Osteoblast (primary cell): Measurements from ENCODE around the gene RPS6KA2. TPM values are rescaled to one million over a fixed set of nuclear protein-coding genes. Genes with fewer than 3 reads are reported as not detected.

Source experiments
- DNase-seq: peaks from one replicate; pipeline ENCODE4 v3.0.0; 2011; ENCODE audit warnings: low spot score, mixed read lengths; ENCODE audit not compliant: insufficient read length; ENCODE audit errors: missing footprints
- H2AFZ ChIP-seq: 2 replicates; pipeline ENCODE4 v1.6.0; 2011; ENCODE audit warnings: mild to moderate bottlenecking, low read length
- H3K27ac ChIP-seq: 2 replicates; pipeline ENCODE4 v1.5.1; 2011; ENCODE audit warnings: mild to moderate bottlenecking, low read depth, low read length, moderate library complexity
- H3K27me3 ChIP-seq: 2 replicates; pipeline ENCODE4 v1.6.0; 2012; ENCODE audit warnings: mild to moderate bottlenecking, control low read depth, inconsistent platforms, low read length, moderate library complexity; ENCODE audit not compliant: insufficient read depth
- H3K36me3 ChIP-seq: 2 replicates; pipeline ENCODE4 v1.5.1; 2011; ENCODE audit warnings: mild to moderate bottlenecking, low read length, control low read depth, moderate library complexity; ENCODE audit not compliant: insufficient read depth
- H3K4me1 ChIP-seq: 2 replicates; pipeline ENCODE4 v1.5.1; 2011; ENCODE audit warnings: mild to moderate bottlenecking, low read length, control low read depth, moderate library complexity; ENCODE audit not compliant: insufficient read depth
- H3K4me2 ChIP-seq: 2 replicates; pipeline ENCODE4 v1.6.0; 2011; ENCODE audit warnings: mild to moderate bottlenecking, low read length; ENCODE audit not compliant: insufficient read depth
- H3K4me3 ChIP-seq: fragments of 200-600 bp; sonication (generic); 3 replicates; pipeline ENCODE4 v1.5.1; 2012; ENCODE audit warnings: mild to moderate bottlenecking, low read length, inconsistent platforms; ENCODE audit not compliant: insufficient read depth
- H3K79me2 ChIP-seq: 2 replicates; pipeline ENCODE4 v1.6.0; 2012; ENCODE audit warnings: mild to moderate bottlenecking, low read length, control low read depth, inconsistent platforms; ENCODE audit not compliant: insufficient read depth
- H3K9me3 ChIP-seq: 2 replicates; pipeline ENCODE4 v1.5.1; 2011; ENCODE audit warnings: low read depth, low read length, control low read depth
- H4K20me1 ChIP-seq: 2 replicates; pipeline ENCODE4 v1.6.0; 2012; ENCODE audit warnings: mild to moderate bottlenecking, low read length, control low read depth; ENCODE audit not compliant: insufficient read depth
- total RNA-seq: library from RNA; depleted of rRNA; stranded (reverse); fragments of >200 nt; gene quantifications from 2 replicates; pipeline ENCODE4 v1.2.3, GENCODE V29; 2012
- TF ChIP-seq, protein P1 (sequence below): IDR thresholded peaks from 2 replicates; pipeline ENCODE4 v1.5.1; 2011; ENCODE audit warnings: mild to moderate bottlenecking, low read depth, low read length, moderate library complexity; ENCODE audit errors: extremely low read depth

The RPS6KA2 gene
- total RNA-seq, 1 donor, result 113 TPM

DNA sequence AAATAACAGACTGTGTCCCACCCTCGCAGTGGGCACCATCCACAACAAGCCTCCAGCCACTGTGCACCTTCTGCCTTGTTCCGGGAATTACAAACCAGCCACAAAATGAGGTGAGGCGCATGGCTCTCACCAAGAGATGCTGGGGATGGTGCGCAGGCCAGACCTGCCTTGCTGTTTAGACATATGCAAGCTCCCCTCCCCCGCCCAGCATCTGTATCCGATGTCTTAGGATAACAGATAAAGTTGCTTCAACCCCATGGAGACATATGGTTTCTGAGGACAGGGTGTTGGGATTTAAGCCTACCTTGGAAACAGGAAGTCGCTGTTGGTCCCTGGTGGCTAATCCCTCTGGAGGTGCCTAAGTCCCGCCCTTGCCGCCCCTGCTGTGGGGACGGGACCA, 194.0 kb downstream of the RPS6KA2 start:
- H3K4me3 ChIP-seq, result no peak overlapping the region
- TF ChIP-seq, protein P1, sequence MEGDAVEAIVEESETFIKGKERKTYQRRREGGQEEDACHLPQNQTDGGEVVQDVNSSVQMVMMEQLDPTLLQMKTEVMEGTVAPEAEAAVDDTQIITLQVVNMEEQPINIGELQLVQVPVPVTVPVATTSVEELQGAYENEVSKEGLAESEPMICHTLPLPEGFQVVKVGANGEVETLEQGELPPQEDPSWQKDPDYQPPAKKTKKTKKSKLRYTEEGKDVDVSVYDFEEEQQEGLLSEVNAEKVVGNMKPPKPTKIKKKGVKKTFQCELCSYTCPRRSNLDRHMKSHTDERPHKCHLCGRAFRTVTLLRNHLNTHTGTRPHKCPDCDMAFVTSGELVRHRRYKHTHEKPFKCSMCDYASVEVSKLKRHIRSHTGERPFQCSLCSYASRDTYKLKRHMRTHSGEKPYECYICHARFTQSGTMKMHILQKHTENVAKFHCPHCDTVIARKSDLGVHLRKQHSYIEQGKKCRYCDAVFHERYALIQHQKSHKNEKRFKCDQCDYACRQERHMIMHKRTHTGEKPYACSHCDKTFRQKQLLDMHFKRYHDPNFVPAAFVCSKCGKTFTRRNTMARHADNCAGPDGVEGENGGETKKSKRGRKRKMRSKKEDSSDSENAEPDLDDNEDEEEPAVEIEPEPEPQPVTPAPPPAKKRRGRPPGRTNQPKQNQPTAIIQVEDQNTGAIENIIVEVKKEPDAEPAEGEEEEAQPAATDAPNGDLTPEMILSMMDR, result no peak
- no peak for DNase-seq
- H3K9me3 ChIP-seq, result no peaks in the 10 kb centered on the region
- H3K4me1 ChIP-seq, result no peaks in the 10 kb centered on the region
- no peak overlapping the region for H2AFZ ChIP-seq
- H3K79me2 ChIP-seq, result no peaks in the 10 kb centered on the region
- no peak overlapping the region for H3K27ac ChIP-seq
- no peak overlapping the region for H3K4me2 ChIP-seq
- H3K27me3 ChIP-seq, result no peaks in the 10 kb centered on the region
- H4K20me1 ChIP-seq, result no peaks in the 10 kb centered on the region
- H3K36me3 ChIP-seq, result peaks cover 23% of the 10 kb centered on the region

DNA sequence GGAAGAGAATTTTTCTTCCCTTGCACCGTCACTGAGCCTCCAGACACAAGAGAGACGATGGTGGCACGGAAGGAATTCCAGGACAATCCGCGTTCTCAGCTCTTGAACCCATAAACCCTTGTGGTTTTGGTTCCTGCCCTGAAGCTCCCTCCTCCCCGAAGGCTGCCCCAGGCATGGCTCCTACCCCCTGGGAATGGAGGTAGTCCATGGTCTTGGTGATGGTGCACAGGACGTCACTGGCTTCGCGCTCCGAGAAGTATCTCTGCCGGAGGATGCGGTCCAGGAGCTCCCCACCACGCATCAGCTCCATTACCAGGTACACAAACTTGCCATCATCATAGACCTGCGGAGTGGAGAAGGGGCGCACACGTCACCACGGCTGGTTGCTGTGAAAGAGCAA, 196.8 kb downstream of the RPS6KA2 start:
- TF ChIP-seq, protein P1, result no peak
- peak; percentile 58 for DNase-seq
- Histone ChIP-seq H3K36me3 (peaks cover 18% of the 10 kb centered on the region), H3K4me1 (no peaks in the 10 kb centered on the region), H3K4me3 (no peak overlapping the region), H3K9me3 (no peaks in the 10 kb centered on the region), H3K27me3 (no peaks in the 10 kb centered on the region), H2AFZ (no peak overlapping the region), H3K27ac (no peak overlapping the region), H3K4me2 (no peak overlapping the region), H4K20me1 (no peaks in the 10 kb centered on the region), H3K79me2 (no peaks in the 10 kb centered on the region)

DNA sequence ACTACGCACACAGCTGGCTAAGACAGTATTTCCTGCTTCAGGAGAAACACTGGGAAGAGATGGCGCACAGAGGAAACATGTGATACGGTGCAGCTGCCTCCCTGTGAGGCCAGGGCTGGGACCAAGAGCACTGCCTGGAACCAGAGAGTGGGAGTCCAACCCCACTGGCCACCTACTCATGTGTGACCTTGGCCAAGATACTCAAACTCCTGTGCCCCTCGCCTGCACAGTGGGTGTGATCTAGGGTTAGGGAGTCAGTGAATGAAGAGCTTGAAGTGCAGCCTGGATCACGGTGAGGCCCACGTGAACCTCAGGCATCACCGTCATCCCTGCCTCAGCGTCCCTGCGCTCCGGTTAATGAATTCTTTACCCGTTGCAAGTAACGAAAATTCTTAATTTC, 202.6 kb downstream of the RPS6KA2 start:
- TF ChIP-seq, protein P1, result no peak
- Histone ChIP-seq H3K4me1 (peaks cover 5% of the 10 kb centered on the region), H2AFZ (no peak overlapping the region), H3K27ac (no peak overlapping the region), H3K79me2 (no peaks in the 10 kb centered on the region), H4K20me1 (no peaks in the 10 kb centered on the region), H3K27me3 (no peaks in the 10 kb centered on the region), H3K36me3 (peaks cover 11% of the 10 kb centered on the region), H3K9me3 (no peaks in the 10 kb centered on the region), H3K4me2 (no peak overlapping the region), H3K4me3 (no peak overlapping the region)
- no peak for DNase-seq

DNA sequence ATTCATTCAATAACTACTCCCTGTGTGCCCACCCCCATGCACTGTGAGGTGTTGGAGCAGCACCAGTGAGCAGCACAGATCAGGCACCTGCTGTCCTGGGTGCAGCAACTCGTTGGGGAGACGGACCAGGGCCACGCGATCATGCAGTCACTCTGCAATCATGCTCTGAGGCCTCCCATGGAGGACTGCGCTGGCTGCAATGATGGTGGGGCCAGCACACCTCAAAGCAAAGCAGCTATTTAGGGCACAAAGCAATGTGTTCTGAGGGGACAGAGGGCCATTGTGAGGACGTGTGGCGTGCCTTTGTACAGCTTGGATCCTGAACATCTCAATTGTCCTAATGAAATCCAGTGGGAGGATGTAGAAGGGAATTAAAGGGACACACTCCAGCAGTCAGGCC, 203.3 kb downstream of the RPS6KA2 start:
- peaks cover 18% of the 10 kb centered on the region for H3K36me3 ChIP-seq
- no peak for DNase-seq
- no peaks in the 10 kb centered on the region for H3K79me2 ChIP-seq
- H2AFZ ChIP-seq, result no peak overlapping the region
- H3K27me3 ChIP-seq, result no peaks in the 10 kb centered on the region
- H3K4me1 ChIP-seq, result peaks cover 5% of the 10 kb centered on the region
- no peak overlapping the region for H3K4me2 ChIP-seq
- H3K4me3 ChIP-seq, result no peak overlapping the region
- H3K9me3 ChIP-seq, result no peaks in the 10 kb centered on the region
- no peak overlapping the region for H3K27ac ChIP-seq
- H4K20me1 ChIP-seq, result no peaks in the 10 kb centered on the region
- TF ChIP-seq, protein P1, result no peak
